IMR-90 (cell line): Measurements from ENCODE around the gene GPC6. TPM values are rescaled to one million over a fixed set of nuclear protein-coding genes. Genes with fewer than 3 reads are reported as not detected.

Experiments
- ATAC-seq: fragments of 200-7000 bp; cut with Tn5 transposase; 2 replicates; pipeline ENCODE4 v1.9.1; 2020; ENCODE audit warnings: low read depth, mild to moderate bottlenecking, moderate library complexity
- BruUV-seq: library from RNA; stranded (reverse); fragments of 400-500 nt; replicated peaks from 2 replicates; lab custom pipeline; 2021; lab: Mats Ljungman, UMichigan
- CTCF ChIA-PET: fragments of 300-600 bp; formaldehyde crosslinking; extraction: SDS; loops from one replicate; lab custom pipeline; 2021; ENCODE audit warnings: antibody characterized with exemption; lab: Yijun Ruan, JAX
- POLR2A ChIA-PET: fragments of 300-600 bp; sonication (Branson Sonifier 250); formaldehyde crosslinking; loops from one replicate; lab custom pipeline; 2022; ENCODE audit warnings: antibody characterized with exemption; ENCODE audit not compliant: unreplicated experiment; lab: Charles Lee
- DNase-seq: peaks from one replicate; pipeline ENCODE4 v3.0.0; 2013
- H2AFZ ChIP-seq: replicated peaks from 2 replicates; pipeline ENCODE3; 2013; ENCODE audit warnings: low read length, mild to moderate bottlenecking; ENCODE audit not compliant: poor library complexity
- H2AK5ac ChIP-seq: 2 replicates; pipeline ENCODE4 v1.6.1; 2013; ENCODE audit warnings: low read depth, low read length, inconsistent platforms
- H2AK9ac ChIP-seq: replicated peaks from 2 replicates; pipeline ENCODE3; 2013; ENCODE audit warnings: mild to moderate bottlenecking, low read depth, low read length, moderate library complexity; ENCODE audit not compliant: poor library complexity
- H2BK120ac ChIP-seq: 2 replicates; pipeline ENCODE4 v1.6.1; 2013; ENCODE audit warnings: low read depth, low read length, inconsistent platforms
- H2BK15ac ChIP-seq: 3 replicates; pipeline ENCODE4 v1.6.1; 2013; ENCODE audit warnings: low read depth, low read length, inconsistent platforms
- H2BK20ac ChIP-seq: 2 replicates; pipeline ENCODE4 v1.6.1; 2013; ENCODE audit warnings: low read depth, mild to moderate bottlenecking, inconsistent platforms, low read length, moderate library complexity
- H2BK5ac ChIP-seq: 2 replicates; pipeline ENCODE4 v1.6.1; 2013; ENCODE audit warnings: mild to moderate bottlenecking, low read depth, low read length, inconsistent platforms; ENCODE audit not compliant: poor library complexity, severe bottlenecking
- H3K14ac ChIP-seq: replicated peaks from 2 replicates; pipeline ENCODE4 v1.6.1; 2013; ENCODE audit warnings: low read depth, low read length, inconsistent platforms
- H3K18ac ChIP-seq: 2 replicates; pipeline ENCODE4 v1.6.1; 2013; ENCODE audit warnings: low read depth, low read length, control low read depth
- H3K23ac ChIP-seq: 2 replicates; pipeline ENCODE4 v1.6.1; 2013; ENCODE audit warnings: low read depth, low read length, inconsistent platforms
- H3K27ac ChIP-seq: 2 replicates; pipeline ENCODE4 v1.5.1; 2013; ENCODE audit warnings: mild to moderate bottlenecking, control low read depth, low read length; ENCODE audit not compliant: insufficient read depth
- H3K27me3 ChIP-seq: 2 replicates; pipeline ENCODE4 v1.6.1; 2013; ENCODE audit warnings: low read length; ENCODE audit not compliant: control insufficient read depth, insufficient read depth
- H3K36me3 ChIP-seq: 2 replicates; pipeline ENCODE4 v1.6.1; 2013; ENCODE audit warnings: low read length, mixed read lengths; ENCODE audit not compliant: control insufficient read depth, insufficient read depth
- H3K4ac ChIP-seq: 2 replicates; pipeline ENCODE4 v1.6.1; 2013; ENCODE audit warnings: low read depth, low read length, inconsistent platforms
- H3K4me1 ChIP-seq: 2 replicates; pipeline ENCODE4 v1.6.1; 2013; ENCODE audit warnings: low read length, mixed read lengths; ENCODE audit not compliant: control insufficient read depth, insufficient read depth
- H3K4me2 ChIP-seq: 2 replicates; pipeline ENCODE4 v1.6.1; 2013; ENCODE audit warnings: low read depth, mild to moderate bottlenecking, control low read depth, low read length, moderate library complexity
- H3K4me3 ChIP-seq: 2 replicates; pipeline ENCODE4 v1.5.1; 2013; ENCODE audit warnings: low read depth, mild to moderate bottlenecking, control low read depth, low read length, moderate library complexity; ENCODE audit not compliant: insufficient read depth
- H3K56ac ChIP-seq: 2 replicates; pipeline ENCODE4 v1.6.1; 2013; ENCODE audit warnings: low read length, inconsistent platforms; ENCODE audit not compliant: insufficient read depth; ENCODE audit errors: extremely low read depth
- H3K79me1 ChIP-seq, 2 experiments: 2 replicates each; pipeline ENCODE4 v1.6.1; 2013; ENCODE audit warnings: low read length in 2 of 2, inconsistent platforms in 1 of 2, low read depth in 1 of 2
- H3K9ac ChIP-seq: 2 replicates; pipeline ENCODE4 v1.6.1; 2013; ENCODE audit warnings: low read depth, low read length, control low read depth
- H3K9me1 ChIP-seq: 2 replicates; pipeline ENCODE4 v1.6.1; 2013; ENCODE audit warnings: low read length, inconsistent platforms; ENCODE audit not compliant: insufficient read depth
- H3K9me3 ChIP-seq: 2 replicates; pipeline ENCODE4 v1.6.1; 2013; ENCODE audit warnings: low read length; ENCODE audit not compliant: control insufficient read depth, insufficient read depth
- H4K20me1 ChIP-seq: 2 replicates; pipeline ENCODE4 v1.6.1; 2013; ENCODE audit warnings: low read length, inconsistent platforms; ENCODE audit not compliant: insufficient read depth
- H4K5ac ChIP-seq: 2 replicates; pipeline ENCODE4 v1.6.1; 2013; ENCODE audit warnings: mild to moderate bottlenecking, low read depth, low read length, control low read depth
- H4K8ac ChIP-seq, 2 experiments: 2 replicates each; pipeline ENCODE4 v1.6.1; 2013; ENCODE audit warnings: low read depth in 2 of 2, low read length in 2 of 2, control low read depth in 1 of 2, inconsistent platforms in 1 of 2
- H4K91ac ChIP-seq: 2 replicates; pipeline ENCODE4 v1.6.1; 2013; ENCODE audit warnings: low read depth, low read length, inconsistent platforms; ENCODE audit not compliant: insufficient read depth
- RAD21 ChIP-seq: IDR thresholded peaks from 2 replicates; pipeline ENCODE4 v1.6.1; 2012; ENCODE audit warnings: low read length, improper control_type of control experiment
- WGBS, 2 experiments: methylation state at CpG; one replicate each; pipeline versions ENCODE4 v1.1.5 to v1.1.7; 2013; ENCODE audit warnings: missing lambda C conversion rate in 2 of 2; ENCODE audit not compliant: insufficient read length in 1 of 2; ENCODE audit errors: extremely low coverage in 2 of 2; 5-methylcytosine and 5-hydroxymethylcytosine counted together
- dilution Hi-C: fragments of 300-500 bp; cut with HindIII; formaldehyde crosslinking; loops from one replicate; pipeline ENCODE4 v1.14.3; 2018; ENCODE audit warnings: low sequenced_read_pairs; ENCODE audit not compliant: unreplicated experiment
- in situ Hi-C: fragments of 300-500 bp; cut with MboI; formaldehyde crosslinking; loops from 3 replicates; pipeline ENCODE4 v1.14.3; 2019; ENCODE audit warnings: low sequenced_read_pairs, inconsistent platforms, mixed read lengths
- intact Hi-C: fragments of 100-400 bp; cut with micrococcal nuclease; formaldehyde crosslinking; loops from 2 replicates; pipeline ENCODE4 v1.10.0; 2022
- polyA plus RNA-seq, 3 experiments: library from polyadenylated mRNA; depleted of rRNA; stranded (reverse); fragments of >200 nt; gene quantifications; 2 replicates each; pipeline ENCODE4 v1.2.3, GENCODE V29; 2012; ENCODE audit warnings: low replicate concordance in 1 of 3
- total RNA-seq: library from RNA; depleted of rRNA; stranded (reverse); fragments of >200 nt; gene quantifications from 2 replicates; pipeline ENCODE4 v1.2.3, GENCODE V29; 2012
- TF ChIP-seq, protein P1 (sequence below): fragments of 150-350 bp; IDR thresholded peaks from 2 replicates; pipeline ENCODE4 v1.6.1; 2016; ENCODE audit warnings: low read depth, mild to moderate bottlenecking, low read length, moderate library complexity, borderline replicate concordance

Gene GPC6
- total and polyA plus RNA-seq, 2 of the 4 experiments (the other 2 are of a cell fraction) = 14.9 to 39.4 TPM

GRCh38 chr13:93248627-93249047 is 22.0 kb downstream of the GPC6 start:
- no peak overlapping the region for H3K9ac ChIP-seq
- peak overlapping the region; percentile 84 for H2BK5ac ChIP-seq
- WGBS, 2 experiments = 90% methylated on average over 5 of the region's 8 CpGs; no CpG with 5 or more reads in 1 of the 2 experiments
- peak overlapping the region; percentile 92 for H2BK20ac ChIP-seq
- H3K14ac ChIP-seq = peak overlapping the region; percentile 14; the same call in 1 of the 2 replicates
- TF ChIP-seq RAD21 = peak; percentile 49
- TF ChIP-seq, protein P1, sequence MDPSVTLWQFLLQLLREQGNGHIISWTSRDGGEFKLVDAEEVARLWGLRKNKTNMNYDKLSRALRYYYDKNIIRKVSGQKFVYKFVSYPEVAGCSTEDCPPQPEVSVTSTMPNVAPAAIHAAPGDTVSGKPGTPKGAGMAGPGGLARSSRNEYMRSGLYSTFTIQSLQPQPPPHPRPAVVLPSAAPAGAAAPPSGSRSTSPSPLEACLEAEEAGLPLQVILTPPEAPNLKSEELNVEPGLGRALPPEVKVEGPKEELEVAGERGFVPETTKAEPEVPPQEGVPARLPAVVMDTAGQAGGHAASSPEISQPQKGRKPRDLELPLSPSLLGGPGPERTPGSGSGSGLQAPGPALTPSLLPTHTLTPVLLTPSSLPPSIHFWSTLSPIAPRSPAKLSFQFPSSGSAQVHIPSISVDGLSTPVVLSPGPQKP = no peak
- H2AK9ac ChIP-seq = peak overlapping the region; percentile 17
- H3K27ac ChIP-seq = peak overlapping the region; percentile 38
- peak overlapping the region; percentile 97; the same call in 2 of the 3 replicates for H2BK15ac ChIP-seq
- no TSS peak for BruUV-seq
- peak overlapping the region; percentile 86 to 91 for H4K8ac ChIP-seq
- ChIA-PET POLR2A (no interaction called here), CTCF (no interaction called here)
- no peak overlapping the region; the same call in 1 of the 2 replicates for H3K4me2 ChIP-seq
- no peaks in the 10 kb centered on the region for H3K9me3 ChIP-seq
- H2BK120ac ChIP-seq = peak overlapping the region; percentile 89
- DNase-seq (peak; percentile 35), ATAC-seq (no peak)
- no peak overlapping the region for H3K4me3 ChIP-seq
- no peaks in the 10 kb centered on the region for H3K36me3 ChIP-seq
- no peaks in the 10 kb centered on the region for H4K20me1 ChIP-seq
- peak overlapping the region; percentile 32; the same call in 1 of the 2 replicates for H3K56ac ChIP-seq
- dilution Hi-C loops (no loop called here), in situ Hi-C loops (loop anchor here (25.0 kb wide), 2 partner anchors 1089 to 1364 kb away; partner anchors contain the start of gene GPR180), intact Hi-C loops (loop anchor here (10.0 kb wide), 1 partner anchor 56 kb away; no protein-coding TSS in a partner anchor)
- H3K18ac ChIP-seq = peak overlapping the region; percentile 92; the same call in 1 of the 2 replicates
- peaks cover 14% of the 10 kb centered on the region for H3K4me1 ChIP-seq
- no peaks in the 10 kb centered on the region for H3K9me1 ChIP-seq
- H3K23ac ChIP-seq = peak overlapping the region; percentile 53; the same call in 1 of the 2 replicates
- H4K91ac ChIP-seq = peak overlapping the region; percentile 79
- peak overlapping the region; percentile 69 for H2AK5ac ChIP-seq
- peak overlapping the region; percentile 69 for H2AFZ ChIP-seq
- H3K27me3 ChIP-seq = no peaks in the 10 kb centered on the region
- peak overlapping the region; percentile 72 for H3K4ac ChIP-seq
- peak overlapping the region; percentile 62 for H4K5ac ChIP-seq
- peaks cover 23% of the 10 kb centered on the region in 2 experiments for H3K79me1 ChIP-seq
